Cardiac septum (tissue), 1 donor: ENCODE measurements around the gene CCDC88B. TPM values are rescaled to one million over a fixed set of nuclear protein-coding genes. Genes with fewer than 3 reads are reported as not detected.
A peak's percentile ranks its signal among the peaks of the same experiment; 100 is the strongest.
"Not testable (repeated sequence)": the region's sequence is repeated elsewhere in the genome, so short reads cannot be mapped to it uniquely, and the experiment has no call there.

Source experiments
- DNase-seq: peaks from one replicate; pipeline ENCODE4 v3.0.0-alpha.2; 2020; ENCODE audit warnings: low spot score
- intact Hi-C: fragments of 100-400 bp; cut with DNase I; formaldehyde crosslinking; loops from one replicate; pipeline ENCODE4 v1.14.0; 2022
- total RNA-seq: library from RNA; stranded (reverse); fragmentation: NEBNext Ultra II Directional; extraction: Animal tissue kit (Norgen Biotek cat#: 25700); gene quantifications from one replicate; pipeline ENCODE4 v1.2.1, GENCODE V29; 2021
- donor health status: DM: no; HTN: no; CAD: no.

CCDC88B gene
- total RNA-seq, 1 donor from 2014 or later = 6.3 TPM

DNA sequence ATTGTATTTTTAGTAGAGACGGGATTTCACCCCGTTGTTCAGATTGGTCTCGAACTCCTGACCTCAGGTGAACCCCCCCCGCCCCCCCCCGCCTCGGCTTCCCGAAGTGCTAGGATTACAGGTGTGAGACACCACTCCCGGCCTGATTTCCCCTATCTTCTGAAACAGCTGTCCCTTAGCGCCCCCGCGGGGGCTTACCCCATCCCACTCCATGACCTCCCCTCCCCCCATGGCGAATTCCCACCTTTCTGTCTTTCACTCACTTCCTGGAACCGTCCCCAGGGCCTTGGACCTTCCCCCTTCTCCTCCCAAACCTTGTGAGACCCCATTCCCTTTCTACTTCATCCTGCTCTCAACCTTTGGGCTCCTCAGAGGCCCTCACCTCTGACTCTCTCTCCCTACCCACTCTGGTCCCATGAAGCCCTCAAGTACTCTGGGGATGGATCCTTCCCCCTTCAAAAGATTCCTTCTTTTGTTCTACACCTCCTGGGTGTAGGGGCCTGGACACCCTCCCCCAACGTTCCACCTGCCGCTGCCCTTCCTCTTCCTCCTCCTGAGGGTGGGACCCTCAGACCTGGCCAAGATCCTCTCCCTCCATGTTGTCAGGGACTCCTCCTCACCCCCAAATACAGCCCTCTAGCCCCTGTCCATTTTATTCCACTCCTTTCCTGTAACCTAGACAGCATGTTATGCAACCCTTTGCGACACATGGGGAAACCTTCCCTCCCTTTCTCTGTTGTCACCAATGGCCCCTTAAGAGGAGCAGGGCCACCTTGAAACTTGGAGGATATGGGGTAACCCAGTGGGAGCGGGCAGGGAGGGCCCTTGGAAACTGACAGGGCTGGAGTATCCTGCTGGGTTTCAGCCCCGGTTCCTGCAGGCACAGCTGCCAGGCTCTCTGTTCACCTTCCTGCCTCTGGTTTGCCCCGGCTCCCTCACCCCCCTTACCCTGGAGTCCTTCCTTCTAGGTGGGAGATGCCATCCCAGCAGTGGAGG lies 20.9 kb upstream of the CCDC88B start:
- intact Hi-C loops = loop anchor here (2.0 kb wide), 2 partner anchors 24 to 40 kb away; partner anchors contain the start of gene RPS6KA4
- DNase-seq = no peak

DNA sequence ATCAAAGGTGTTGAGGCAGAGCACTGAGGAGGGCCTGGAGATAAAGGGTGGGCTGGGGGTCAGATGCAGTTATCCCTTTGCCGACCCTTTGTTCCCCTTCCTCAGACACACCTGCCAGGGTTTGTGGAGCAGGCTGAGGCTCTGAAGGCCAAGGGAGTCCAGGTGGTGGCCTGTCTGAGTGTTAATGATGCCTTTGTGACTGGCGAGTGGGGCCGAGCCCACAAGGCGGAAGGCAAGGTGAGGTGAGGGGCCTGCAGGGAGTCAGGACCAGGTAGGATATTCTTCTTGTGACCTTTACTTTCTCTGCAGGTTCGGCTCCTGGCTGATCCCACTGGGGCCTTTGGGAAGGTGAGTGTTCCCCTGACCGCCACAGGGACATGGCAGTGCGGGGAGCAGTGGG lies 19.4 kb upstream of the CCDC88B start:
- DNase-seq = no peak
- intact Hi-C loops = no loop called here

GRCh38 chr11:64321026-64321425 lies 19.0 kb upstream of the CCDC88B start:
- intact Hi-C loops = no loop called here
- no peak for DNase-seq

DNA sequence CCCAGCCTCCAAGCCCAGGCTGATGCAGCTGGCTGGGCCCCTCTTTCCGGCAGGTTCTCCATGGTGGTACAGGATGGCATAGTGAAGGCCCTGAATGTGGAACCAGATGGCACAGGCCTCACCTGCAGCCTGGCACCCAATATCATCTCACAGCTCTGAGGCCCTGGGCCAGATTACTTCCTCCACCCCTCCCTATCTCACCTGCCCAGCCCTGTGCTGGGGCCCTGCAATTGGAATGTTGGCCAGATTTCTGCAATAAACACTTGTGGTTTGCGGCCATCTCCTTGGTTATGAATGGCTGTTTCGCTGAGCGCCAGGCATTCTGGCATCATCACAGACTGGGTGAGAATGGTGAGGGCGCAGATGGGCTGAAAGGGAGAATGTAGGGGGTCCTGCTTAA lies 18.5 kb upstream of the CCDC88B start:
- no peak for DNase-seq
- intact Hi-C loops = no loop called here

GRCh38 chr11:64322925-64323260 lies 17.1 kb upstream of the CCDC88B start:
- intact Hi-C loops = no loop called here
- DNase-seq = no peak

GRCh38 chr11:64323373-64323772 lies 16.6 kb upstream of the CCDC88B start:
- intact Hi-C loops = no loop called here

DNA sequence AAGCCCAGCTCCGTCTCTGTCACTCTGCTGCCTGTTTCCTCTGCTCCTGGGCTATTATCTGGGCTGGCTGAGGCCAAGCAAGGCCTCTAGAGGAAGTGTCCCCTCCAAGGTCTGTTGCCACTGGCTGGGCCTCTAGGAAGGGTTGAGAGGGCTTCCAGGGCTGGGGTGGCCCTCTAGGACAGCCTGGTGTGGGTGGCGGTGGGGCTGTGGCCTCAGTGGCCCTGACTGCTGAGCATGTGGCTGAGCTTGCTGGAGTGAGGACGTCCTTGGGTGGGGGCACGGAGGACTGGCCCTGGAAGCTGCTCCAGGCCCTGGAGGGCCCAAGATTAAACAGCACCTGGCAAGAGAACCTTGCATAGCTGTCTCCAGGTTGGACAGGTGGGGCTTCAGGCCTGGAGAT lies 16.0 kb upstream of the CCDC88B start:
- intact Hi-C loops, DNase-seq: not testable (repeated sequence)

More at GRCh38 chr11:64323373-64323772, 16.6 kb upstream of the CCDC88B start:
- DNase-seq = no peak

- DNase-seq = no peak
- intact Hi-C loops = no loop called here
Observed at GRCh38 chr11:64324692-64325469, 15.1 kb upstream of the CCDC88B start.

DNA sequence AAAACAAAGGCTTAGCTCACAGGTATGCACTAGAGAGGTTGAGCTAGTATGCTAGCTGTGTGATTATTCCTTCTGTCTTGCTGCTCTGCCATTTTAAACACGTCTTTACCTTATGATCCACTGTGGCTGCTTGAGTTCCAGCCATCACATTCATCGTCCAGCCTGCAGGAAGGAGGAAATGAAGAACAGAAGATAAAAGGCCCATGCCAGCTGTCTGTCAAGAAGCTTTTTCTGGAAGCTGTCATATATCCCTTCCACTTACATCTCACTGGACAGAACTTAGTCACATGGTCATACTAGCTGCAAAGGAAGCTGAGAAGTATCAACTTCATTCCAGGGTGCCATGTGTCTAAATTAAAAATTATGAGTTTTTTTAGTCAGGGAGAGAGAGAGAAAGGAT lies 12.6 kb upstream of the CCDC88B start:
- intact Hi-C loops = no loop called here

GRCh38 chr11:64327993-64328392 lies 12.0 kb upstream of the CCDC88B start:
- DNase-seq = no peak
- intact Hi-C loops = no loop called here

More for the DNA sequence above, 12.6 kb upstream of the CCDC88B start:
- no peak for DNase-seq

- intact Hi-C loops = no loop called here
Observed at GRCh38 chr11:64330888-64331287, 9.1 kb upstream of the CCDC88B start.

GRCh38 chr11:64331569-64332371 lies 8.2 kb upstream of the CCDC88B start:
- intact Hi-C loops = no loop called here
- DNase-seq = peak; percentile 90

More at GRCh38 chr11:64330888-64331287, 9.1 kb upstream of the CCDC88B start:
- no peak for DNase-seq

GRCh38 chr11:64333556-64333955 lies 6.4 kb upstream of the CCDC88B start:
- intact Hi-C loops = no loop called here
- DNase-seq = no peak

GRCh38 chr11:64334764-64335735 lies 5.0 kb upstream of the CCDC88B start:
- no peak for DNase-seq
- intact Hi-C loops = no loop called here

- no peak for DNase-seq
- intact Hi-C loops = no loop called here
Observed at GRCh38 chr11:64337538-64338249, 2.3 kb upstream of the CCDC88B start.

GRCh38 chr11:64338716-64339115 lies 1.3 kb upstream of the CCDC88B start:
- intact Hi-C loops = no loop called here
- DNase-seq = no peak

- intact Hi-C loops = no loop called here
- DNase-seq = no peak
Observed at GRCh38 chr11:64339286-64339685, 718 bp upstream of the CCDC88B start.
